Activated CD8-positive, alpha-beta T cell treated with anti-CD3 and anti-CD28 coated beads for 36 hours (primary cell): Measurements from ENCODE around the gene SMARCAL1. TPM values are rescaled to one million over a fixed set of nuclear protein-coding genes. Genes with fewer than 3 reads are reported as not detected.

ENCODE experiments used
- ATAC-seq: fragments of 200-7000 bp; cut with Tn5 transposase; one replicate; pipeline ENCODE4 v1.10.0; 2021; ENCODE audit warnings: mild to moderate bottlenecking, moderate library complexity
- CTCF ChIA-PET: fragments of 350-600 bp; sonication (Branson Sonifier 250); formaldehyde crosslinking; loops from one replicate; lab custom pipeline; 2021; ENCODE audit warnings: antibody characterized with exemption; lab: Charles Lee
- POLR2A ChIA-PET: fragments of 350-600 bp; sonication (Branson Sonifier 250); formaldehyde crosslinking; loops from one replicate; lab custom pipeline; 2021; ENCODE audit warnings: antibody characterized with exemption; lab: Charles Lee
- DNase-seq: peaks from one replicate; pipeline ENCODE4 v3.0.0-alpha.2; 2020
- H3K27ac Mint-ChIP-seq: one replicate; pipeline ENCODE4 v1.8.0; 2021; ENCODE audit warnings: mild to moderate bottlenecking, mixed read lengths
- H3K27me3 Mint-ChIP-seq: one replicate; pipeline ENCODE4 v1.8.0; 2021; ENCODE audit warnings: mixed read lengths
- H3K36me3 Mint-ChIP-seq: one replicate; pipeline ENCODE4 v1.8.0; 2021; ENCODE audit warnings: low read depth, mixed read lengths
- H3K4me1 Mint-ChIP-seq: one replicate; pipeline ENCODE4 v1.8.0; 2021; ENCODE audit warnings: low read depth, mixed read lengths
- H3K4me3 Mint-ChIP-seq: one replicate; pipeline ENCODE4 v1.8.0; 2021; ENCODE audit warnings: mild to moderate bottlenecking, moderate library complexity, mixed read lengths
- H3K9me3 Mint-ChIP-seq: one replicate; pipeline ENCODE4 v1.8.0; 2021; ENCODE audit warnings: mixed read lengths
- intact Hi-C: fragments of 100-400 bp; cut with micrococcal nuclease; formaldehyde crosslinking; loops from one replicate; pipeline ENCODE4 v1.10.0; 2022
- total RNA-seq, 2 experiments: library from RNA; stranded (reverse); gene quantifications; one replicate each; pipeline ENCODE4 v1.2.3, GENCODE V29; 2021
- TF ChIP-seq, protein P1 (sequence below): fragments of 200-600 bp; IDR thresholded peaks from one replicate; pipeline ENCODE4 v1.8.0; 2022; ENCODE audit warnings: antibody characterized with exemption, mild to moderate bottlenecking

Gene SMARCAL1
- total RNA-seq, 2 experiments from 2014 or later, result 22.3 to 24.7 TPM

DNA sequence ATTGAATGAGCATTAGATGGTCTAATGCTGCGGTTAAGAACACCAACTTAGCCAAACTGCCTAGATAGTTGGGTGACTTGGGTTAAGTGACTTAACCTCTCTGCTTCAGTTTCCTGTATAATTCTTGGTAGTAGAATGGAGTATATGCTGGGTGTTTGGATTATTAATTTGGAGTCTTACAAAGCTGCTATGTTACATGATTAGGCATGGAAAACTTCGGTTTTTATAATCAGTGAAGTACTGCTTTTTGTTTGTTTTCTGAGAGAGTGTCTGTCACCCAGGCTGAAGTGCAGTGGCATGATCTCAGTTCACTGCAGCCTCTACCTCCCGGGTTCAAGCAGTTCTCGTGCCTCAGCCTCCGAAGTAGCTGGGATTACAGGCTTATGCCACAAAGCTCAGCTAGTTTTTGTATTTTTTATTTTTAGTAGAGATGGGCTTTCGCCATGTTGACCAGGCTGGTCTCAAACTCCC, 90.9 kb downstream of the SMARCAL1 start:
- Mint-ChIP-seq H3K9me3 (no peaks in the 10 kb centered on the region), H3K27ac (peak overlapping the region; percentile 69), H3K4me3 (peak overlapping the region; percentile 39), H3K36me3 (peaks cover 81% of the 10 kb centered on the region), H3K4me1 (peaks cover 42% of the 10 kb centered on the region), H3K27me3 (no peaks in the 10 kb centered on the region)
- ChIA-PET CTCF (no interaction called here), POLR2A (interaction anchor here (1.6 kb wide), 1 partner anchor 11 kb away, joined by 4 read pairs; no protein-coding TSS in a partner anchor)
- intact Hi-C loops, result no loop called here
- TF ChIP-seq, protein P1, sequence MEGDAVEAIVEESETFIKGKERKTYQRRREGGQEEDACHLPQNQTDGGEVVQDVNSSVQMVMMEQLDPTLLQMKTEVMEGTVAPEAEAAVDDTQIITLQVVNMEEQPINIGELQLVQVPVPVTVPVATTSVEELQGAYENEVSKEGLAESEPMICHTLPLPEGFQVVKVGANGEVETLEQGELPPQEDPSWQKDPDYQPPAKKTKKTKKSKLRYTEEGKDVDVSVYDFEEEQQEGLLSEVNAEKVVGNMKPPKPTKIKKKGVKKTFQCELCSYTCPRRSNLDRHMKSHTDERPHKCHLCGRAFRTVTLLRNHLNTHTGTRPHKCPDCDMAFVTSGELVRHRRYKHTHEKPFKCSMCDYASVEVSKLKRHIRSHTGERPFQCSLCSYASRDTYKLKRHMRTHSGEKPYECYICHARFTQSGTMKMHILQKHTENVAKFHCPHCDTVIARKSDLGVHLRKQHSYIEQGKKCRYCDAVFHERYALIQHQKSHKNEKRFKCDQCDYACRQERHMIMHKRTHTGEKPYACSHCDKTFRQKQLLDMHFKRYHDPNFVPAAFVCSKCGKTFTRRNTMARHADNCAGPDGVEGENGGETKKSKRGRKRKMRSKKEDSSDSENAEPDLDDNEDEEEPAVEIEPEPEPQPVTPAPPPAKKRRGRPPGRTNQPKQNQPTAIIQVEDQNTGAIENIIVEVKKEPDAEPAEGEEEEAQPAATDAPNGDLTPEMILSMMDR, result no peak
- DNase-seq (no peak), ATAC-seq (no peak)

DNA sequence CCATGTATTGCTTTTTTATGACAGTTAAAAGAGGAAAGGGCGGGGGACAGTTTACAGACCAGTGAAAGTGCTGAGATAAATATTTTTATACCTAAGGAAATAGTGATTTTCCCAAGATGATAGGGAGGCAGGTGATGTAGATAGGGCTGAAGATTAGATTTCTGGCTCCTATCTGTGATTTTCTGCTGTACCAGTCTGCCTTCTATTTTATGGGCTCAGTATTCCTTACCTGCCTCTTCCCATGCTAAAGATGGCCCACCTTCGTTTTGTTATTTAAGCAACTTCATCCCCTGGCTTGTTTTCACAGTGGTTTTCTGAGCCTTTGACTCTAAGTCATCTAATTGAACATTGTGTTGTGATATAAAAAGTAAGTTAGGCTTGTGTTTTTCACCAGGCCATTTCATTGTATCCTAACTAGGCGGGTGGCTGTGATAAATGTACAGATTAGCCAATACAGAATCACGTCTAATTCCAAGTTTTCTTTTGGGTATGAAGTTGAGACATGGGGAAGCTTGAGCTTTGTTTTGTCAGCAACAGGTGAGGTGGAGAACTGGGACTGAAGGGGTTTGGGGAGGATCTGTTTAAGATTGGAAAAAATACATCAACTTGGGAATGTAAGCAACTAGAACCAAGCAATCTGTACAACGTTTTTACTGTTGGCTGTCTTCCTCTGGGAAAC, 91.6 kb downstream of the SMARCAL1 start:
- H3K27me3 Mint-ChIP-seq, result no peaks in the 10 kb centered on the region
- DNase-seq (no peak), ATAC-seq (no peak)
- no peak overlapping the region for H3K4me3 Mint-ChIP-seq
- TF ChIP-seq, protein P1, result no peak
- POLR2A ChIA-PET, result interaction anchor here (0.9 to 1.6 kb wide), 5 partner anchors 7 to 146 kb away, joined by 3 to 7 read pairs (median 4); no protein-coding TSS in a partner anchor
- H3K27ac Mint-ChIP-seq, result peak overlapping the region; percentile 55
- CTCF ChIA-PET, result interaction anchor here (1.1 to 1.3 kb wide), 2 partner anchors 12 to 14 kb away, joined by 4 to 5 read pairs; no protein-coding TSS in a partner anchor
- peaks cover 42% of the 10 kb centered on the region for H3K4me1 Mint-ChIP-seq
- no peaks in the 10 kb centered on the region for H3K9me3 Mint-ChIP-seq
- peaks cover 77% of the 10 kb centered on the region for H3K36me3 Mint-ChIP-seq
- intact Hi-C loops, result no loop called here

DNA sequence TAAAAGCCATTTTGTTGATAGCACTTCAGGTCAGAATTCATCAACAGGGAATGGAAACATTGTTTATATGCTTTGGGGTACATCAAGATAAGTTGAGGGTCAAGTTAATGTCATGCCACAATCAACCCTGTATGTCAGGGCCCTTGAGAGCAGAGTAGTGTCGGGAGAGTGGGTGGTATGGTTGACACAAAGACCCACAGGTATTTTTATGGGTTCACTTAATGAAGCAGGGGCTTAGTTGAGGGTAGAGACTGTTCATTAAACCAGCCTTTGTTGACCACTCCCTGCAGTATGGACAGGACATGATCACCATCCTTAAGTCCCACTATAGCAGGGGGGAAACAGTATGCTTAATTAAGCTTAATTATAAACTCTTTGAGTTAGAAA, 92.1 kb downstream of the SMARCAL1 start:
- ATAC-seq (no peak), DNase-seq (no peak)
- H3K36me3 Mint-ChIP-seq, result peaks cover 75% of the 10 kb centered on the region
- ChIA-PET POLR2A (interaction anchor here (0.8 to 1.6 kb wide), 7 partner anchors 8 to 289 kb away, joined by 3 to 7 read pairs (median 3); no protein-coding TSS in a partner anchor), CTCF (interaction anchor here (1.1 to 1.3 kb wide), 2 partner anchors 11 to 14 kb away, joined by 4 to 5 read pairs; no protein-coding TSS in a partner anchor)
- H3K4me3 Mint-ChIP-seq, result no peak overlapping the region
- TF ChIP-seq, protein P1, result no peak
- H3K27ac Mint-ChIP-seq, result peak overlapping the region; percentile 55
- H3K27me3 Mint-ChIP-seq, result no peaks in the 10 kb centered on the region
- peaks cover 42% of the 10 kb centered on the region for H3K4me1 Mint-ChIP-seq
- intact Hi-C loops, result no loop called here
- no peaks in the 10 kb centered on the region for H3K9me3 Mint-ChIP-seq

DNA sequence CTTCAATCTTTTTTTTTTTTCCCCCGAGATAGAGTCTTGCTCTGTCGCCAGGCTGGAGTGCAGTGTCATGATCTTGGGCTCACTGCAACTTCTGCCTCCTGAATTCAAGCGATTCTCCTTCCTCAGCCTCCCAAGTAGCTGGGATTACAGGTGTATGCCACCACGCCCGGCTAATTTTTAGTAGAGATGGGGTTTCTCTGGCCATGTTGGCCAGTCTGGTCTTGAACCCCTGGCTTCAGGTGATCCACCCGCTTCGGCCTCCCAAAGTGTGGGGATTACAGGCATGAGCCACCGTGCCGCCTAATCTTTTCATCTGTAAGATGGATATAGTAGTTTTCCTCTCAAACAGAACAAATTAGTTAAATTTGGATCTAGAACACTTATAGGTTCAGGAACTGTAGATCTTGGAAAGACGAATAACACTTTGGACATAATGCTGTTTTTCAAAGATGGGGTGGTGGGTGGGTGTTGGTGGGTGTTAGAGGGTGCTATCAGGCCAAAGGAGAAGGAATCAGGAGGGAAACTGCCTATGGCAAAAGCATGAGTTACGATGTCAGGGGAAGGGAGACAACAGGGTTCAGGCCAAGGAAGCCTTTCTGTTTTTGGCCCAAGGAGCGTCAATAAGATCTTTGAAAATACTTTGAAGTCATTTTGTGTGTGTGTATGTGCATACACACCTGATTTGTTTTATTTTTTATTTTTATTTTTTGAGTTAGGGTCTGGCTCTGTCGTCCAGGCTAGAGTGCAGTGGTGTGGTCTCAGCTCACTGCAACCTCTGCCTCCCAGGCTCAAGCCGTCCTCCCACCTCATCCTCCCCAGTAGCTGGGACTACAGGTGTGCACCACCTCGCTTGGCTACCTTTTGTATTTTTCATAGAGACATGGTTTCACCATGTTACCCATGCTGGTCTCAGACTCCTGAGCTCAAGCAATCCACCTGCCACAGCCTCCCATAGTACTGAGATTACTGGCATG, 93.1 kb downstream of the SMARCAL1 start:
- intact Hi-C loops, result no loop called here
- Mint-ChIP-seq H3K4me3 (no peak overlapping the region), H3K36me3 (peaks cover 72% of the 10 kb centered on the region), H3K27me3 (no peaks in the 10 kb centered on the region), H3K4me1 (peaks cover 36% of the 10 kb centered on the region), H3K9me3 (no peaks in the 10 kb centered on the region), H3K27ac (peak overlapping the region; percentile 50)
- ATAC-seq, result peak; percentile 8
- no peak for DNase-seq
- TF ChIP-seq, protein P1, result no peak
- ChIA-PET POLR2A (interaction anchor here (0.7 to 1.9 kb wide), 13 partner anchors 9 to 290 kb away, joined by 3 to 7 read pairs (median 3); no protein-coding TSS in a partner anchor), CTCF (interaction anchor here (1.1 to 5.3 kb wide), 4 partner anchors 10 to 14 kb away, joined by 4 to 40 read pairs (median 5); no protein-coding TSS in a partner anchor)
